Naive thymus-derived CD8-positive, alpha-beta T cell (primary cell): Measurements from ENCODE around the gene GAGE12D. TPM values are rescaled to one million over a fixed set of nuclear protein-coding genes. Genes with fewer than 3 reads are reported as not detected.

Experiments
- polyA plus RNA-seq, 3 donors: library from polyadenylated mRNA; unstranded; fragments of 300-500 nt; fragmentation: Illumina TruSeq; gene quantifications; one replicate each; pipeline ENCODE4 v1.2.3, GENCODE V29; 2021
- total RNA-seq, 8 experiments: library from RNA in 2 of 8; stranded (reverse) in 2 of 8; gene quantifications; one replicate each; pipeline ENCODE4 v1.2.3 and lab custom pipeline; 2021 to 2026

The GAGE12D gene
- total and polyA plus RNA-seq, 5 experiments from 2014 or later = not detected

Other genes with a start within 250 kb of the GAGE12D start
- 1 to 10 TPM in 1 of 2 experiments, not detected in 1; 1.0 TPM for gene GAGE10, start 238.1 kb upstream of the GAGE12D start, total RNA-seq
- not detected for gene GAGE10, start 238.1 kb upstream of the GAGE12D start, polyA plus RNA-seq
- not detected for gene GAGE12J, start 219.7 kb upstream of the GAGE12D start, total RNA-seq
- gene GAGE12J, start 219.7 kb upstream of the GAGE12D start, polyA plus RNA-seq = not detected
- gene GAGE13, start 210.2 kb upstream of the GAGE12D start, total RNA-seq = not detected
- not detected for gene GAGE13, start 210.2 kb upstream of the GAGE12D start, polyA plus RNA-seq
- gene GAGE12C, start 9.6 kb upstream of the GAGE12D start, total RNA-seq = not detected
- not detected for gene GAGE12C, start 9.6 kb upstream of the GAGE12D start, polyA plus RNA-seq
- not detected for gene GAGE12E, start 9.6 kb downstream of the GAGE12D start, total RNA-seq
- not detected for gene GAGE12E, start 9.6 kb downstream of the GAGE12D start, polyA plus RNA-seq
- gene GAGE12F, start 19.1 kb downstream of the GAGE12D start, total RNA-seq = not detected
- gene GAGE12F, start 19.1 kb downstream of the GAGE12D start, polyA plus RNA-seq = not detected
- not detected for gene GAGE12G, start 28.7 kb downstream of the GAGE12D start, total RNA-seq
- gene GAGE12G, start 28.7 kb downstream of the GAGE12D start, polyA plus RNA-seq = not detected
- gene GAGE12H, start 38.2 kb downstream of the GAGE12D start, total RNA-seq = not detected
- not detected for gene GAGE12H, start 38.2 kb downstream of the GAGE12D start, polyA plus RNA-seq
- gene GAGE2A, start 47.8 kb downstream of the GAGE12D start, total RNA-seq = not detected
- gene GAGE2A, start 47.8 kb downstream of the GAGE12D start, polyA plus RNA-seq = not detected
- gene GAGE1, start 57.3 kb downstream of the GAGE12D start, total RNA-seq = not detected
- not detected for gene GAGE1, start 57.3 kb downstream of the GAGE12D start, polyA plus RNA-seq
- gene PAGE1, start 154.3 kb downstream of the GAGE12D start, total RNA-seq = not detected
- not detected for gene PAGE1, start 154.3 kb downstream of the GAGE12D start, polyA plus RNA-seq